K562 treated with DMSO at 1 percent for 4 hours (cell line): ENCODE measurements around the gene PNLIPRP2. TPM values are rescaled to one million over a fixed set of nuclear protein-coding genes. Genes with fewer than 3 reads are reported as not detected.

ENCODE experiments used
- total RNA-seq: library from RNA; unstranded; fragments of 300-600 nt; gene quantifications from 2 replicates; pipeline ENCODE4 v1.2.3, GENCODE V29; 2022; ENCODE audit not compliant: insufficient read depth

Gene PNLIPRP2
- not detected in 2 replicates for total RNA-seq

DNA sequence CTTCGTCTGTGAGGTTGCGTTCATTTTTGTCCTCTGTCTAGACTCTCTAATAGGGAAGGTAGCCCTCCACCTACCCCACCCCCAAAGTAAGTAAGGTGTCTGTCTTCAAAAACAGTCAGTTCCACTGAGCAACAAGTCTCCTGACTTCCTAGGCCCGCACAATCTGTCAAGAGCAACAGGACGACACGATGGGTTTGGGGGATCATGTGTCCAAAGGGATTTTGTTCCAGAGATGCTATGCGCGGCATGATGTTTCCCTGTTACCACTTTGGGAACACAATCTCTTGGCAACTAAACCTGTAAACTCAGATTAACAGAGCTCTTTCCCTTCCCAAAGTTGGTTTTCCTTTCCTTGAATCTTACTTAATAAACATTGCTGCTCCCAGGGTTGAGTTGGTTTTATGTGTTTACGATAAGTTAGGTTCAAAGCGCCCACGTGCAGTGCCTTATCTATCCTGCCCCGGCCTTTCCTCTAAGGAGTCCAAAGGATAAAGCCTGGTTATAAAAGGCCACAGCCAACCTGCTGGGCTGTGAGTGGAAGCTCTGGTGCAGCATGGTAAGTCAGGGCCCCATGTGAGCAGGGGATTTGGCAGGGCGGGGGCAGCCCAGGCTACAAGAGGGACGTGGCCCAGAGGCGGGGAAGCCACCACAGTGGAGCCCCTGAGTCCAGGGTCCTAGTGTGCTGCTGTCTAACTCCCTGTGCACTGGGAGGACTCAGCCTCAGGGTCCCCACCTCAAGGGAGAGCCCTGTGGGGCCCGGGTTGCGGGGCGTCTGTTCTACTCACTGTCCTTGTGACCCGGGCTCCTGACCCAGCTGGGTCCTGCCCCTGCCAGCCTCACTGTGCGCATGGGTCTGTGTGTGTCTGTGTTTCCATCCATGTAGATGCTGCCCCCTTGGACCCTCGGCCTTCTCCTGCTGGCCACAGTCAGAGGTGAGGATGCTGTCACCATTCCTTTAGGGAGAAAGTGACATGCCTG is at the start of gene PNLIPRP2:
TSS of gene PNLIPRP2 (plus strand) at position 531 of the 978 bp plus-strand sequence.

DNA sequence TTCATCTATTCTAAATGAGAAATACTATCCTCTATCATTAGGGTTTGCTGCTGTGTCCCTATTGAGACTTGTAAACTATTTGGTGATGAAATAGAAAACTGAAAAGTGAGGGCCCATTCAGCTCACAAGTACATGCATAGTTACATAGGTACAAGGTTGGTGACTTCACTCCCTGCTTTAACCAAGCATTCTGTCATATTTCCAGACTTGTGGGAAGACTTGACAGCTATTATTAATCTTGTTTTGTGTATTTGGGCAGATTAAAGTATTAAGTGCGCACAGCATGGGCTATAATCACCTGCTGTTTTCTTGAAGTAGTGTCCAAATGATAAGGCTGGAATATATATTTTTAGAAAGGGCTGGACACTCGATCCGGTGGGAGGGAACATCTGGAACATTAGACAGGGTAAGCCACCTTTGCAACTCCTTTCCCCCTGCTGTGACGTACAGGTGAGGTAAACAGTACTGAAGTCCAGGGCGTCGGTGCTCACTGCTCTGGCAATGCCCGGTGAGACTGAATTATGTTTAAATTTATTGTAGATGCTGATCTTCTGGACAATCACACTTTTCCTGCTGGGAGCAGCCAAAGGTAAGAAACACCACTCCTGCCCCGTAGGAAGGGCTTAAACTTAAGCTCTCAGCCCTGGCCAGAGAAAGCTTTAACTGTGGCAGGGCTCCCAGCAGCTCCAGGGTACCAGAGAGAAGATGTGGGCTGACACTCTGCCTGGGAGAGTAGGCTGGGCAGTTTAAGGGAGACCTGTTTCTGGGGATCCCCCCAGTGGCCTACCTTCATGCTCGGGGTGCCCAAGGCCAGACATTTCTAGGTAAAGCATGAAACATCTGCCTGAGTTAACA is 29.9 kb upstream of the PNLIPRP2 start, which contains the start of gene PNLIPRP1:
TSS of gene PNLIPRP1 (plus strand) at position 370 of the 855 bp plus-strand sequence. CDS start at position 541, 171 bp downstream.

Other genes with a start within 250 kb of the PNLIPRP2 start
- gene PNLIPRP3, start 193.1 kb upstream of the PNLIPRP2 start, total RNA-seq: not detected in 2 replicates
- gene PNLIP, start 75.0 kb upstream of the PNLIPRP2 start, total RNA-seq: not detected in 2 replicates
- not detected in 2 replicates for gene PNLIPRP1, start 30.0 kb upstream of the PNLIPRP2 start, total RNA-seq
- gene HSPA12A, start 121.6 kb downstream of the PNLIPRP2 start, total RNA-seq: 0.29 TPM in 1 of 2 replicates, not detected in the other
- gene ENO4, start 228.5 kb downstream of the PNLIPRP2 start, total RNA-seq: not detected in 2 replicates